NK-92 (cell line): ENCODE measurements around the gene RAB1A.
"Not testable (repeated sequence)": the region's sequence is repeated elsewhere in the genome, so short reads cannot be mapped to it uniquely, and the experiment has no call there.

Experiments used
- DNase-seq: peaks from one replicate; lab custom pipeline; 2025; ENCODE audit not compliant: unreplicated experiment; lab: John Stamatoyannopoulos, UW

RAB1A gene

GRCh38 chr2:65136253-65136652 lies 6.3 kb upstream of the RAB1A start:
- DNase-seq: no peak

DNA sequence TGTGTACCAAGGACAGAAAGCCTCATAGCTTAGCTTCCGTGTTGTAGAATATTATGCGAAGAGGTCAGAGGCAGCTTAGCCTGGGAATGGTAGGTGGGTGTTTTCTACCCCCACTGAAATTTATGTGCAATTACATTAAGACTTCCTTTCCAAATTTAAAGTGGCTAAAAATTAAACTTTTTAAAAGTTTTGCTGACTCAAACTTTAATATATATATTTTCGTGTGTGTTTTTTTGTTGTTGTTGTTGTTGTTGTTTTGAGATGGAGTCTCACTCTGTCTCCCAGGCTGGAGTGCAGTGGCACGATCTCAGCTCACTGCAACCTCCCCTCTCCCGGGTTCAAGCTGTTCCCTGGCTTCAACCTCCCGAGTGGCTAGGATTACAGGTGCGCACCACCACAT lies 4.3 kb upstream of the RAB1A start:
- no peak for DNase-seq

GRCh38 chr2:65133626-65134025 lies 3.7 kb upstream of the RAB1A start:
- no peak for DNase-seq

GRCh38 chr2:65132930-65133329 lies 3.0 kb upstream of the RAB1A start:
- not testable (repeated sequence) for DNase-seq

- no peak for DNase-seq
Measured at GRCh38 chr2:65130664-65131175, 814 bp upstream of the RAB1A start.

DNA sequence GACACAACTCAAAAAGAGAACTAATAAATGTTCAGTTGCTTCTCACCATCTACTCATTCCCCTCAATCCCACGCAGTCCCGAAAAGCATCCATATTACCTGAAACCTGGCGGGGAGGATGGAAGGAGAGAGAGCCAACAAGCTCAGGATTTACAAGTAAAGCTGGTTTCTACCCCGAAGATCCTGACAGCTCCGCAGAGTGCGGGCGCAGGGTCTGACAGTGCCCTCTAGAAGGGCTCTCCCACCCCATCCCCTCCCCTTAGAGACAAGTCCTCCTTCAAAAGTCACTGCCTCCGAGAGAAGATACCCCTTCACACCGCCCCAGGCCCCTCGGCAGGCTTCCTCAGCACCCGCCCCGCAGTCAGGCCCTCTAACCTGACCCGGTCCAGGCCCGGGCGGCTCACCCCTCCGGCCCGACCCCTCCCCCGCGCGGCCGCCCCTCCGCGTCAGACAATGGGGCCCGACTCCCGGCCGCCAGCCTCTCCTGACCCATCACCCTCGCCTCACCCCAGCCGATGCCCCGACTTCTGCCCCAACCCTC lies 550 bp downstream of the RAB1A start:
- no peak for DNase-seq

- no peak for DNase-seq
Measured at GRCh38 chr2:65128297-65129190, 1.4 kb downstream of the RAB1A start.

- not testable (repeated sequence) for DNase-seq
Measured at GRCh38 chr2:65125457-65125856, 4.4 kb downstream of the RAB1A start.

DNA sequence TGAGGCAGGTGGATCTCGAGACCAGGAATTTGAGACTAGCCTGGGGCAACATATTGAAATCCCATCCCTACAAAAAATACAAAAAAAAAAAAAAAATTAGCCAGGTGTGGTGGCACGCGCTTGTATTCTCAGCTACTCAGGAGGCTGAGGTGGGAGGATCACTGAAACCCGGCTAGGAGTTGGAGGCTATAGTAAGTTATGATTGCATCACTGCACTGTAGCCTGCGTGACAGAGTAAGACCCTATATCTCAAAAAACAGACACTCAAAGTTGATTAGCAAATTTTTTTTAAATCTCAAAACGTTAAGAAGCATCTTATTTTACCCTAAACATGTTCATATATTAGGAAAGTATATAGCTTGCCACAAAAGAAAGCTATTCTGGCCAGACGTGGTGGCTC lies 7.6 kb downstream of the RAB1A start:
- no peak for DNase-seq

- DNase-seq: no peak
Measured at GRCh38 chr2:65120990-65121693, 8.8 kb downstream of the RAB1A start.

DNA sequence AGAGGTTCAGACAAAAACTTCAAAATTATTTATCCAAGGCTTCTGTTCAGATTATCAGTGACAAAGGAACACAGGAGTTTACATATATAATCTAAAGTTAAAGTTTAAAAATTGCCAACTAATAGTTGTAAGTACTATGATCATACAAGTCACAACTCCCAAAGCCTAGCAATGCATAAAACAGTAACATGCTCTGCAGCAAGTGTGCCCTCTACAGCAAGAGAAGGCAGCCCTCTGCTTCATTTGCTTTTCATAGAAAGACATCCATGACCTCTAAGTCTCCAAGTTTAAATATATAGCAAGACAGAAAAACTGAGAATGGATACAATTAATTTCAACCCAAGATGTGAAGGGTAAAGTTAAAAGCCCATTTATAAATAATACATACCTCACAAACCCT lies 13.3 kb downstream of the RAB1A start:
- DNase-seq: no peak

DNA sequence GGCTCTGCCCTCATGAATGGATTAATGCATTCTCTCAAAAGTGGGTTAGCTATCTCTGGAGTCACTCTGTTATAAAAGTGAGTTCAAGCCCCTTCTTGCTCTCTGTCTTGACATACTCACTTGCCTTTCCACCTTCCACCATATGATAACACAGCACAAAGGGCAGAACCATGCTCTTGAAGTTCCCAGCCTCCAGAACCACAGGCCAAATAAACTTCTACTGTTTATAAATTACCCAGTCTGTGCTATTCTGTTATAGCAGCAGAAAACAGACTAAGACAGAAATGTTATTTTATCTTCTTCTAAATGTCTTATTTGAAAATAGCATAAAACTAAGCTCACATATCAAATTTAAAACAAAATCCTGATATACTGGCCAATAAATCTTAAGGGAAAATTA lies 15.0 kb downstream of the RAB1A start:
- DNase-seq: no peak

GRCh38 chr2:65113816-65114215 lies 16.1 kb downstream of the RAB1A start:
- DNase-seq: no peak

GRCh38 chr2:65113229-65113628 lies 16.7 kb downstream of the RAB1A start:
- DNase-seq: no peak

DNA sequence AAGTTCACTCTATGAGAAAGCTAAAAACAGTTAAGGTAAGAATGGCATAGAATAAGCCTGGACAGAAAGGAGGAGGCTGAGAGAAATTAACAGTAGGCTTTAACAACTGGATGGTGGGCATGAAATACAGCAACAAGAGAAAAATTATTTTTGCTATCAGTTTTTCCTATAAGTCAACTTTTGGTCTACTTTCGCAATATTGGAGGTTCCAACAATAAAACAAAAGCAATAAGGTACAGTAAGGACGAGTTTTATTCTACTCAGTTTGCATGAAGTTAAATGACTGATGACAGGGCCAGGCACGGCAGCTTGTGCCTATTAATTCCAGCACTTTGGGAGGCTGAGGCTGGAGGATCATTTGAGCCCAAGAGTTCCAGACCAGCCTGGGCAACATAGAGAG lies 17.3 kb downstream of the RAB1A start:
- DNase-seq: no peak

DNA sequence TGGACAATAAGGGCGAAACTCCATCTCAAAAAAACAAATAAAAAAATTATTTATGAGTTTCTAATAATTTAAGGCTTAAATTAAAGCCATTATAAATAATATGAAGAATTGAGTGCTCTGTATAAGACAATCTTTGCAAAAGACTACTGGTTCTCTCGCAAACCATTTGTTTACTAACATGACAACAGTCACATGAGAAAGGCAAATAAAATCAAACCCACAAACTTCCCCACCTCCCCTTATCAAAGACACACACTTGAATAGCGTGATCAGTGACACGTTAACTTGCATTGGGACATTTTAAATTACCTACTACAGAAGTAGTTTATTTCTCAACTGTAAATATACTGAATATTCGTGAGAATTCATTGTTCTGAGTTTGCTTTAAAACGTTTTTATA lies 21.1 kb downstream of the RAB1A start:
- no peak for DNase-seq

- no peak for DNase-seq
Measured at GRCh38 chr2:65107530-65107929, 22.4 kb downstream of the RAB1A start.

DNA sequence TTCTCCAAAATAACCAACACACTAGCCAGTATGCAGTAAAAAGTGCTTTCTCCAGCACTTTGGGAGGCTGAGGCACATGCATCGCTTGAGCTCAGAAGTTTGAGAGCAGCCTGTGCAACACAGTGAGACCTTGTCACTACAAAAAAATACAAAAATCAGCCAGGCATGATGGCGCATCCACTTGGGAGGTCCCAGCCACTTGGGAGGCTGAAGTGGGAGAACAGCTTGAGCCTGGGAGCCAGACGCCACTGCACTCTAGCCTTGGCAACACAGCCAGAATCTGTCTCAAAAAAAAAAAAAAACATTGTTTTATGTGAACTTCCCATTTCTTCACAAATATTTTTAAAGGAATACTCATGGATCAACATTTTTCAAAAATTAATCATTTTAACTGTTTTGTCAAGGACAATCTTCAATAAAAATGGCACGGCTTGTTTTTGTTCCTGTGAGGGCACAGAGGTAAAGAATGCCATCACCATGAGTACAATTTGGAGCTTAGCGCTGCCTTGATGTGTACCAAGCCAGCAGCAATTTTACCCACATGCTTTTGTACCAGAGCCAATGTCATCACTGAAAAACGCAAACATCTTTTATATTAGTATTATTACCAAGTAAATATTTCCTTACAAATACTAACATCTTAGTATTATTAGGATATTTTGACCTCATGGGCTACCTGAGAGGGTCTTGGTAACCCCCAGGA lies 26.7 kb downstream of the RAB1A start:
- DNase-seq: no peak

GRCh38 chr2:65101071-65101470 lies 28.8 kb downstream of the RAB1A start:
- DNase-seq: no peak

DNA sequence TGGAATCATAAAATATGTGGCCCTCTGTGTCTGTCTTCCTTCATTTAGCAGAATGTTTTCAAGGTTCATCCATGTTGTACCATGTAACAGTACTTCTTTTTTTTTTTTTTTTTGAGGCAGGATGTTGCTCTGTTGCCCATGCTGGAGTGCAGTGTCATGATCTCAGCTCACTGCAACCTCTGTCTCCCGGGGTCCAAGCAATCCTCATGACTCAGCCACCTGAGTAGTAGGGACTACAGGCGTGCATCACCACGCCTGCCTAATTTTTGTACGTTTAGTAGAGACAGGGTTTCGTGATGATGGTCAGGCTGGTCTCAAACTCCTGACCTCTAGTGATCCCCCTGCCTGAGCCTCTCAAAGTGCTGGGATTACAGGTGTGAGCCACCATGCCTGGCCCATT lies 31.2 kb downstream of the RAB1A start:
- DNase-seq: no peak

DNA sequence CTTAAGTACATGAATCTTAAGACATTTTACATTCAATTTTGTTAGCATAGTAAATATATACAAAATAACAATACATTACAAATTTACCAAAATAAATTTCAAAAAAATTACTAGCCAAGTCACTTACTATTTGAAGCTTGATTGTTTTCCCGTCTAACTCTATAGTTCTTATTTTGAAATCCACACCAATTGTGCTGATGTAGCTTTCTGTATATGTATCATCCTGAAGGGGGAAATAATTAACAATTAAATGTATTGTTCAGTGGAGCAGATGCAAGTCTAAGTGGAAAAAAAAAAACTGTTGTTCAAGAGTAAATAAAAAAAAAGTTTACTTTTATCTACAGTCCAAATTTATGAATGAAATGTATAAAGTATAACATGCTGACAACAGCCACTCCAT lies 32.1 kb downstream of the RAB1A start:
- no peak for DNase-seq
